PC-3 (cell line): ENCODE data around the gene TRPM7. TPM values are rescaled to one million over a fixed set of nuclear protein-coding genes. Genes with fewer than 3 reads are reported as not detected.

Source experiments
- ATAC-seq: fragments of 200-7000 bp; cut with Tn5 transposase; 2 replicates; pipeline ENCODE4 v1.9.1; 2020; ENCODE audit warnings: mild to moderate bottlenecking, moderate library complexity
- BruUV-seq: library from RNA; stranded (reverse); fragments of 400-500 nt; replicated peaks from 2 replicates; lab custom pipeline; 2021; lab: Mats Ljungman, UMichigan
- CTCF ChIA-PET: fragments of 300-600 bp; sonication (Branson Sonifier 250); formaldehyde crosslinking; loops from one replicate; lab custom pipeline; 2022; ENCODE audit warnings: antibody characterized with exemption; lab: Charles Lee
- POLR2A ChIA-PET: fragments of 300-600 bp; sonication (Branson Sonifier 250); formaldehyde crosslinking; loops from one replicate; lab custom pipeline; 2022; ENCODE audit warnings: antibody characterized with exemption; ENCODE audit not compliant: unreplicated experiment; lab: Charles Lee
- DNase-seq: peaks from one replicate; pipeline ENCODE4 v3.0.0-alpha.2; 2015
- H2AFZ ChIP-seq: fragments of 300-600 bp; sonication (generic); 2 replicates; pipeline ENCODE4 v1.6.0; 2016; ENCODE audit warnings: antibody characterized with exemption, low read length
- H3F3A ChIP-seq: fragments of 300-600 bp; sonication (generic); one replicate; pipeline ENCODE4 v1.6.0; 2017; ENCODE audit warnings: antibody characterized with exemption, low read length, control low read depth, mild to moderate bottlenecking; ENCODE audit not compliant: unreplicated experiment
- H3K27ac ChIP-seq: fragments of 300-600 bp; sonication (generic); 2 replicates; pipeline ENCODE4 v1.5.1; 2016; ENCODE audit warnings: mild to moderate bottlenecking, low read length
- H3K27me3 ChIP-seq: fragments of 300-600 bp; sonication (generic); 2 replicates; pipeline ENCODE4 v1.6.1; 2016; ENCODE audit warnings: low read length, mixed read lengths
- H3K36me3 ChIP-seq: fragments of 300-600 bp; sonication (generic); 2 replicates; pipeline ENCODE4 v1.6.1; 2016; ENCODE audit warnings: low read depth, mixed run types, low read length, mixed read lengths
- H3K4me1 ChIP-seq: fragments of 300-600 bp; sonication (generic); 2 replicates; pipeline ENCODE4 v1.5.1; 2016; ENCODE audit warnings: low read length; ENCODE audit not compliant: insufficient read depth
- H3K4me2 ChIP-seq: fragments of 300-600 bp; sonication (generic); 2 replicates; pipeline ENCODE4 v1.6.0; 2016; ENCODE audit warnings: low read length
- H3K4me3 ChIP-seq: fragments of 300-600 bp; sonication (generic); 2 replicates; pipeline ENCODE4 v1.5.1; 2016; ENCODE audit warnings: mild to moderate bottlenecking, low read length, mixed read lengths
- H3K79me2 ChIP-seq: fragments of 300-600 bp; sonication (generic); 2 replicates; pipeline ENCODE4 v1.6.1; 2017; ENCODE audit warnings: low read length, mixed read lengths
- H3K9ac ChIP-seq: fragments of 300-600 bp; sonication (generic); 2 replicates; pipeline ENCODE4 v1.6.0; 2016; ENCODE audit warnings: mild to moderate bottlenecking, low read length
- H3K9me2 ChIP-seq: fragments of 300-600 bp; sonication (generic); replicated peaks from 2 replicates; pipeline ENCODE4 v1.6.1; 2016; ENCODE audit warnings: mixed run types, low read length, mixed read lengths
- H3K9me3 ChIP-seq: fragments of 300-600 bp; sonication (generic); 2 replicates; pipeline ENCODE4 v1.6.1; 2016; ENCODE audit warnings: low read length, mixed read lengths
- H4K20me1 ChIP-seq: fragments of 300-600 bp; sonication (generic); 2 replicates; pipeline ENCODE4 v1.6.1; 2016; ENCODE audit warnings: low read length, mixed read lengths
- EZH2 ChIP-seq: fragments of 300-600 bp; sonication (generic); IDR thresholded peaks from one replicate; pipeline ENCODE4 v1.6.1; 2017; ENCODE audit warnings: antibody characterized with exemption, mild to moderate bottlenecking, low read length; ENCODE audit not compliant: unreplicated experiment
- EZH2phosphoT487 ChIP-seq: fragments of 300-600 bp; sonication (generic); IDR thresholded peaks from 2 replicates; pipeline ENCODE4 v1.6.1; 2018; ENCODE audit warnings: mild to moderate bottlenecking, antibody characterized with exemption, low read length, borderline replicate concordance
- intact Hi-C: fragments of 100-400 bp; cut with micrococcal nuclease; formaldehyde crosslinking; loops from 2 replicates; pipeline ENCODE4 v1.9.0; 2023
- total RNA-seq: library from RNA; depleted of rRNA; stranded (reverse); fragments of >200 nt; gene quantifications from 2 replicates; pipeline ENCODE4 v1.2.3, GENCODE V29; 2014
- TF ChIP-seq, protein P1 (sequence below): fragments of 300-600 bp; sonication (generic); conservative IDR thresholded peaks from 2 replicates; pipeline ENCODE4 v1.5.1; 2017; ENCODE audit warnings: antibody characterized with exemption, low read depth, mild to moderate bottlenecking, low read length

TRPM7 gene
- total RNA-seq, 1 experiment from 2014 or later: 13.3 TPM

DNA sequence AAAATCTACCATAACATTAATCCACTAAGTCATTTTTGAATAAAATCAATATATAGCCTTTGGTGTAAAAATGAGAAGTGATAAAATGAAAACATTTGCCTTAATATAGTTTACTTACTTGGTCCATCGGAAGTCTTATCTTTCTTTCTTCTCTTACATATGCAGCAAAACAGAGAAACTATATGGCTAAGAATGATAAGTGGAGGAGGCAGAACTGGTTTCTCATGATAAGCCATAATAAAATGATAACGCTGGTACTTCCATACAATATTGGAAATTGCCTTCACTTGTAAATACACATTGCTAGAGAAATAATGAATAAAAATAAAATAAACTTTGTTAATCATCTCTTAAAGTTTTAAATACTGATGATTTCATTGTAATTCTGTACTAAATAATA lies 92.3 kb downstream of the TRPM7 start:
- POLR2A ChIA-PET: no interaction called here

DNA sequence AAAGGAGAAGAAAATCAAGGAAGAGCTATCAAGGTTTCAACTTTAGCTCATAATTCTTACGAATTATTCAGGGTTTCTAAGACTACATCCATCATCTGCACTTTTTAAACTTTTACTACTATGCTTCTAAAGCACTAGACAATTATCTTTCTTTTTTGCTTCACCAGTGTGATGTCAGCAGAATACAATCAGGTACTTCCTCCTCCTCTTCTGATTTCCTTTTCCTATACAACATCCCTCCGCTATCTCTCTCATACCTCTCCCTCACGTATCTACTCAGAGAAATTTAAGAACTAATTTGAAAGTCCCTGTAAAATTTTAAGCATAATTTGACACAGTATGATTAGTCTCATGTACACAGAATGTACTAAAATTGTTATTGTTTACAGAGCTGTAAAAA lies 92.8 kb downstream of the TRPM7 start:
- ATAC-seq (no peak), DNase-seq (no peak)
- TF ChIP-seq, protein P1, sequence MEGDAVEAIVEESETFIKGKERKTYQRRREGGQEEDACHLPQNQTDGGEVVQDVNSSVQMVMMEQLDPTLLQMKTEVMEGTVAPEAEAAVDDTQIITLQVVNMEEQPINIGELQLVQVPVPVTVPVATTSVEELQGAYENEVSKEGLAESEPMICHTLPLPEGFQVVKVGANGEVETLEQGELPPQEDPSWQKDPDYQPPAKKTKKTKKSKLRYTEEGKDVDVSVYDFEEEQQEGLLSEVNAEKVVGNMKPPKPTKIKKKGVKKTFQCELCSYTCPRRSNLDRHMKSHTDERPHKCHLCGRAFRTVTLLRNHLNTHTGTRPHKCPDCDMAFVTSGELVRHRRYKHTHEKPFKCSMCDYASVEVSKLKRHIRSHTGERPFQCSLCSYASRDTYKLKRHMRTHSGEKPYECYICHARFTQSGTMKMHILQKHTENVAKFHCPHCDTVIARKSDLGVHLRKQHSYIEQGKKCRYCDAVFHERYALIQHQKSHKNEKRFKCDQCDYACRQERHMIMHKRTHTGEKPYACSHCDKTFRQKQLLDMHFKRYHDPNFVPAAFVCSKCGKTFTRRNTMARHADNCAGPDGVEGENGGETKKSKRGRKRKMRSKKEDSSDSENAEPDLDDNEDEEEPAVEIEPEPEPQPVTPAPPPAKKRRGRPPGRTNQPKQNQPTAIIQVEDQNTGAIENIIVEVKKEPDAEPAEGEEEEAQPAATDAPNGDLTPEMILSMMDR: no peak
- TF ChIP-seq EZH2phosphoT487 (no peak), EZH2 (no peak)
- Histone ChIP-seq H3K79me2 (no peaks in the 10 kb centered on the region), H3F3A (no peaks in the 10 kb centered on the region), H3K27me3 (no peaks in the 10 kb centered on the region), H4K20me1 (no peaks in the 10 kb centered on the region), H3K4me1 (no peaks in the 10 kb centered on the region), H3K4me3 (no peak overlapping the region), H2AFZ (no peak overlapping the region), H3K27ac (no peak overlapping the region), H3K9ac (no peak overlapping the region), H3K9me3 (no peaks in the 10 kb centered on the region), H3K36me3 (peaks cover 20% of the 10 kb centered on the region; the same call in 1 of the 2 replicates), H3K4me2 (no peak overlapping the region), H3K9me2 (no peaks in the 10 kb centered on the region)
- intact Hi-C loops: no loop called here
- ChIA-PET POLR2A (no interaction called here), CTCF (no interaction called here)
- no TSS peak for BruUV-seq

More for the DNA sequence above, 92.3 kb downstream of the TRPM7 start:
- H3F3A ChIP-seq: no peaks in the 10 kb centered on the region
- H3K27ac ChIP-seq: no peak overlapping the region
- H3K27me3 ChIP-seq: no peaks in the 10 kb centered on the region
- H3K4me3 ChIP-seq: no peak overlapping the region
- no peak for TF ChIP-seq EZH2
- TF ChIP-seq, protein P1: no peak
- H3K9ac ChIP-seq: no peak overlapping the region
- no peaks in the 10 kb centered on the region for H3K9me2 ChIP-seq
- CTCF ChIA-PET: no interaction called here
- no peak overlapping the region for H2AFZ ChIP-seq
- no peaks in the 10 kb centered on the region for H3K79me2 ChIP-seq
- H3K4me1 ChIP-seq: no peaks in the 10 kb centered on the region
- no peak overlapping the region for H3K4me2 ChIP-seq
- no peaks in the 10 kb centered on the region for H4K20me1 ChIP-seq
- DNase-seq (no peak), ATAC-seq (no peak)
- H3K36me3 ChIP-seq: peaks cover 20% of the 10 kb centered on the region; the same call in 1 of the 2 replicates
- no peaks in the 10 kb centered on the region for H3K9me3 ChIP-seq
- no TSS peak for BruUV-seq
- intact Hi-C loops: no loop called here

DNA sequence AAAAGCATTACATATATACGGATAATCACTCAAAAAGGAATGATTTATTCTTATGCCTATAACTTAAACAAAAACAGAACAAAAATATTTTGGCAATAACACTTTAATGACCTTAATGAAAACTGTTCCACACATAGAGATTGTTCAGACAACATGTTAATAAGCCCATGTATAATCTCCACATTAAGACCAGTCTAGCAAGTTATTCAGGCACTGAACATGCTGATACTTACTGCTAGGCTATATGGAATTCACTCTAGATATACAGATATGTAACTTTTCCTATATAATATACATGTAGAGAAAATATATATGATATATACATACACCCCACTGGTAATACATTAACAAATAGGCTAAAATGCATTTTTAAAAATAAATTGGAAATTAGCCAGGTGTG lies 96.3 kb downstream of the TRPM7 start:
- ATAC-seq (no peak), DNase-seq (no peak)
- Histone ChIP-seq H4K20me1 (no peaks in the 10 kb centered on the region), H3K27ac (no peak overlapping the region), H3K4me1 (no peaks in the 10 kb centered on the region), H3F3A (no peaks in the 10 kb centered on the region), H3K36me3 (peaks cover 33% of the 10 kb centered on the region), H2AFZ (no peak overlapping the region), H3K79me2 (no peaks in the 10 kb centered on the region), H3K4me2 (no peak overlapping the region), H3K9ac (no peak overlapping the region), H3K27me3 (no peaks in the 10 kb centered on the region), H3K9me2 (no peaks in the 10 kb centered on the region), H3K9me3 (no peaks in the 10 kb centered on the region), H3K4me3 (no peak overlapping the region)
- ChIA-PET CTCF (no interaction called here), POLR2A (no interaction called here)
- TF ChIP-seq, protein P1: no peak
- no peak for TF ChIP-seq EZH2
- no peak for TF ChIP-seq EZH2phosphoT487
- intact Hi-C loops: no loop called here
- BruUV-seq: no TSS peak
